Astrocyte (in vitro differentiated cells and primary cell): ENCODE results near the gene NCSTN. TPM values are rescaled to one million over a fixed set of nuclear protein-coding genes. Genes with fewer than 3 reads are reported as not detected.

Source experiments
- DNase-seq: peaks from one replicate; pipeline ENCODE4 v3.0.0-alpha.2; 2010; ENCODE audit warnings: low read depth
- FAIRE-seq: peaks from 2 replicates; lab custom pipeline; 2011; peaks lifted over from hg19 to GRCh38; lab: Jason Lieb, UNC
- H2AFZ ChIP-seq: 2 replicates; pipeline ENCODE4 v1.6.0; 2012; ENCODE audit warnings: low read depth, low read length, inconsistent platforms
- H3K27ac ChIP-seq: 2 replicates; pipeline ENCODE4 v1.5.1; 2011; ENCODE audit warnings: low read depth, low read length, inconsistent platforms
- H3K27me3 ChIP-seq: 2 replicates; pipeline ENCODE4 v1.6.0; 2011; ENCODE audit warnings: low read length, inconsistent platforms; ENCODE audit not compliant: insufficient read depth
- H3K36me3 ChIP-seq: 2 replicates; pipeline ENCODE4 v1.5.1; 2011; ENCODE audit warnings: low read length, inconsistent platforms; ENCODE audit not compliant: insufficient read depth
- H3K4me1 ChIP-seq: 2 replicates; pipeline ENCODE4 v1.5.1; 2011; ENCODE audit warnings: low read length, inconsistent platforms; ENCODE audit not compliant: insufficient read depth
- H3K4me2 ChIP-seq: 2 replicates; pipeline ENCODE4 v1.6.0; 2012; ENCODE audit warnings: low read length, inconsistent platforms
- H3K4me3 ChIP-seq: 2 replicates; pipeline ENCODE4 v1.5.1; 2011; ENCODE audit warnings: low read depth, mild to moderate bottlenecking, low read length, inconsistent platforms; ENCODE audit not compliant: insufficient read depth
- H3K79me2 ChIP-seq: 2 replicates; pipeline ENCODE4 v1.6.0; 2012; ENCODE audit warnings: mild to moderate bottlenecking, low read length, inconsistent platforms; ENCODE audit not compliant: insufficient read depth
- H3K9ac ChIP-seq: 2 replicates; pipeline ENCODE4 v1.6.0; 2012; ENCODE audit warnings: mild to moderate bottlenecking, low read length, inconsistent platforms
- H3K9me3 ChIP-seq: 2 replicates; pipeline ENCODE4 v1.5.1; 2012; ENCODE audit warnings: low read depth, mild to moderate bottlenecking, low read length, inconsistent platforms; ENCODE audit not compliant: insufficient read depth
- H4K20me1 ChIP-seq: 2 replicates; pipeline ENCODE4 v1.6.0; 2012; ENCODE audit warnings: low read length, inconsistent platforms; ENCODE audit not compliant: insufficient read depth
- H3K27ac Mint-ChIP-seq: one replicate; pipeline ENCODE4 v1.8.0; 2021; ENCODE audit warnings: mild to moderate bottlenecking, mixed read lengths; ENCODE audit not compliant: unreplicated experiment
- H3K27me3 Mint-ChIP-seq: one replicate; pipeline ENCODE4 v1.8.0; 2021; ENCODE audit warnings: low read depth, mixed read lengths; ENCODE audit not compliant: unreplicated experiment
- H3K36me3 Mint-ChIP-seq: one replicate; pipeline ENCODE4 v1.8.0; 2021; ENCODE audit warnings: low read depth, mixed read lengths; ENCODE audit not compliant: unreplicated experiment
- H3K4me1 Mint-ChIP-seq: one replicate; pipeline ENCODE4 v1.8.0; 2021; ENCODE audit warnings: low read depth, mixed read lengths; ENCODE audit not compliant: unreplicated experiment
- H3K4me3 Mint-ChIP-seq: one replicate; pipeline ENCODE4 v1.8.0; 2021; ENCODE audit warnings: mild to moderate bottlenecking, moderate library complexity, mixed read lengths; ENCODE audit not compliant: unreplicated experiment
- H3K9me3 Mint-ChIP-seq: one replicate; pipeline ENCODE4 v1.8.0; 2021; ENCODE audit warnings: mild to moderate bottlenecking, mixed read lengths; ENCODE audit not compliant: unreplicated experiment
- CTCF ChIP-seq: IDR thresholded peaks from 2 replicates; pipeline ENCODE4 v1.5.1; 2011; ENCODE audit warnings: low read depth, mild to moderate bottlenecking, inconsistent platforms, low read length, moderate library complexity; ENCODE audit not compliant: insufficient read depth
- EZH2 ChIP-seq: IDR thresholded peaks from 2 replicates; pipeline ENCODE4 v1.6.1; 2012; ENCODE audit warnings: mild to moderate bottlenecking, low read length, inconsistent platforms; ENCODE audit not compliant: insufficient read depth
- total RNA-seq: library from RNA; stranded (reverse); gene quantifications from 2 replicates; pipeline ENCODE4 v1.2.1, GENCODE V29; 2021

The NCSTN gene
- total RNA-seq, 1 donor from 2014 or later = 171 TPM

GRCh38 chr1:160300173-160300572 lies 43.0 kb upstream of the NCSTN start:
- FAIRE-seq = no peak
- Histone ChIP-seq H3K4me3 (no peak overlapping the region), H3K9me3 (no peaks in the 10 kb centered on the region), H3K79me2 (peaks cover 28% of the 10 kb centered on the region), H3K9ac (no peak overlapping the region), H3K27me3 (no peaks in the 10 kb centered on the region), H2AFZ (no peak overlapping the region), H3K36me3 (peaks cover 75% of the 10 kb centered on the region), H3K4me2 (no peak overlapping the region), H3K27ac (no peak overlapping the region), H3K4me1 (no peaks in the 10 kb centered on the region), H4K20me1 (peaks cover 66% of the 10 kb centered on the region)
- Mint-ChIP-seq H3K4me3 (no peak overlapping the region), H3K27me3 (no peaks in the 10 kb centered on the region), H3K9me3 (no peaks in the 10 kb centered on the region), H3K4me1 (no peaks in the 10 kb centered on the region), H3K27ac (no peak overlapping the region), H3K36me3 (peaks cover 29% of the 10 kb centered on the region)
- TF ChIP-seq EZH2 (no peak), CTCF (no peak)
- DNase-seq = no peak

GRCh38 chr1:160307118-160307791 lies 35.9 kb upstream of the NCSTN start:
- Mint-ChIP-seq H3K36me3 (peaks cover 39% of the 10 kb centered on the region), H3K9me3 (no peaks in the 10 kb centered on the region), H3K27me3 (no peaks in the 10 kb centered on the region), H3K4me1 (peaks cover 8% of the 10 kb centered on the region), H3K27ac (no peak overlapping the region), H3K4me3 (no peak overlapping the region)
- H3K4me3 ChIP-seq = no peak overlapping the region
- no peak overlapping the region for H3K4me2 ChIP-seq
- no peaks in the 10 kb centered on the region for H3K27me3 ChIP-seq
- H4K20me1 ChIP-seq = peaks cover 72% of the 10 kb centered on the region
- no peaks in the 10 kb centered on the region for H3K4me1 ChIP-seq
- H3K9ac ChIP-seq = peak overlapping the region; percentile 12
- no peak overlapping the region for H2AFZ ChIP-seq
- no peak overlapping the region for H3K27ac ChIP-seq
- TF ChIP-seq CTCF = no peak
- TF ChIP-seq EZH2 = no peak
- no peak for DNase-seq
- H3K79me2 ChIP-seq = peaks cover 54% of the 10 kb centered on the region
- FAIRE-seq = no peak
- H3K36me3 ChIP-seq = peaks cover 87% of the 10 kb centered on the region
- H3K9me3 ChIP-seq = no peaks in the 10 kb centered on the region

- no peak for FAIRE-seq
- Mint-ChIP-seq H3K27me3 (no peaks in the 10 kb centered on the region), H3K9me3 (no peaks in the 10 kb centered on the region), H3K27ac (no peak overlapping the region), H3K36me3 (peaks cover 37% of the 10 kb centered on the region), H3K4me3 (no peak overlapping the region), H3K4me1 (peaks cover 8% of the 10 kb centered on the region)
- Histone ChIP-seq H3K27me3 (no peaks in the 10 kb centered on the region), H3K36me3 (peaks cover 90% of the 10 kb centered on the region), H3K4me3 (no peak overlapping the region), H3K27ac (no peak overlapping the region), H2AFZ (no peak overlapping the region), H3K9me3 (no peaks in the 10 kb centered on the region), H4K20me1 (peaks cover 71% of the 10 kb centered on the region), H3K9ac (no peak overlapping the region), H3K4me2 (no peak overlapping the region), H3K4me1 (no peaks in the 10 kb centered on the region), H3K79me2 (peaks cover 49% of the 10 kb centered on the region)
- TF ChIP-seq CTCF = no peak
- TF ChIP-seq EZH2 = no peak
- no peak for DNase-seq
Observed at GRCh38 chr1:160308451-160309184, 34.6 kb upstream of the NCSTN start.
